Breast epithelium (tissue), 3 donors: Measurements from ENCODE around the gene RPL23.

ENCODE experiments used
- CTCF ChIP-seq, 3 donors: fragments of 450-650 bp; IDR thresholded peaks; one replicate each; pipeline ENCODE4 v1.5.1; 2016 to 2017; ENCODE audit warnings: antibody characterized with exemption in 3 of 3, mild to moderate bottlenecking in 3 of 3, moderate library complexity in 3 of 3
- POLR2AphosphoS5 ChIP-seq, 3 donors: sonication (generic); formaldehyde crosslinking; IDR thresholded peaks; one replicate each; pipeline ENCODE4 v1.6.1; 2017; ENCODE audit warnings: antibody characterized with exemption in 3 of 3

DNA sequence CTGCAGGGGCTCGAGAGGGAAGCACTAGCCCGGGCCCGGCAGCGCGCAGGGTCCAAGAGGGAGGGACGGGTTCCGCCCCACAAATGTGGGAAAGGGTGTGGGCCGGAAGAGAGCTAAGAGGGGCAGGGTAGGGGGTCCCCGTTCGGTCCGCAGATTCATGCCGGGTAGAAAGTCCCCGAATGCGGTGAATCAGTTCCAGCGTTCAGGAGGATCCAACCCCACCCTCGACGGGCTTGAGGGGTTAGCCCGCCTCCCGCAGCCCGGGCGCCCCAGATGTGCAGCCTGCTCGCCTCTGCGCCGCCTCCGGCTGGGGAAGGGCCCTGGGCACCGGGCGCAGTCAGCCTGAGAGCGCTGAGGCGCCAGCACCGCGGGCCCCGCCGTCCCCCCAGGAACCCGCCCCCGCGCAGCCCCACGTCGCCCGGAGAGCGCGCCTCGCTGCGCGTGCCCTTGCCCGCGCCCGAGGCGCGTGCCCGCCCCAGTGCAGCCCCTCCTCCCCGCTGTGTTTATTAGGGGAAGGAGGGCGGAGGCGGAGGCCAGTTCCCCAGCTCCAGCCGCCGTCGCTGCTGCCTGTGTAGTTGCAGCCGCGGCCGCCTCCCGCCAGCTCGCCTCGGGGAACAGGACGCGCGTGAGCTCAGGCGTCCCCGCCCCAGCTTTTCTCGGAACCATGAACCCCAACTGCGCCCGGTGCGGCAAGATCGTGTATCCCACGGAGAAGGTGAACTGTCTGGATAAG is 16.2 kb upstream of the RPL23 start, which contains the start of gene LASP1:
- TF ChIP-seq POLR2AphosphoS5 (IDR thresholded peaks at IDR 0.05) (peak; percentile 92 to 96 (median 93)), CTCF (IDR thresholded peaks at IDR 0.05) (no peak)
